Colonic mucosa (tissue), 4 donors: Measurements from ENCODE around the gene SORL1-AS1.

Experiments
- DNase-seq: peaks from one replicate; pipeline ENCODE4 v3.0.0-alpha.2; 2020
- H3K27ac ChIP-seq: fragments of 200-600 bp; one replicate; pipeline ENCODE4 v1.8.0; 2021
- H3K27me3 ChIP-seq: fragments of 200-600 bp; one replicate; pipeline ENCODE4 v1.8.0; 2021
- H3K36me3 ChIP-seq: fragments of 200-600 bp; one replicate; pipeline ENCODE4 v1.8.0; 2021
- H3K4me1 ChIP-seq: fragments of 200-600 bp; one replicate; pipeline ENCODE4 v1.8.0; 2021; ENCODE audit warnings: mild to moderate bottlenecking
- H3K4me3 ChIP-seq: fragments of 200-600 bp; one replicate; pipeline ENCODE4 v1.8.0; 2021
- H3K9ac ChIP-seq, 2 donors: one replicate each; pipeline ENCODE4 v1.7.0; 2013; ENCODE audit warnings: control low read depth in 2 of 2, low read depth in 2 of 2, low read length in 2 of 2
- H3K9me3 ChIP-seq: fragments of 200-600 bp; one replicate; pipeline ENCODE4 v1.8.0; 2021
- CTCF ChIP-seq: fragments of 200-600 bp; IDR thresholded peaks from one replicate; pipeline ENCODE4 v1.8.0; 2022; ENCODE audit warnings: antibody characterized with exemption, mild to moderate bottlenecking
- intact Hi-C: fragments of 100-400 bp; cut with DNase I; formaldehyde crosslinking; loops from one replicate; pipeline ENCODE4 v1.14.1; 2022
- donor health status: healthy.
- donor health status: DM: no; HTN: no; CAD: no.
- donor health status: DM: no; HTN: no; CAD: no.

The SORL1-AS1 gene

DNA sequence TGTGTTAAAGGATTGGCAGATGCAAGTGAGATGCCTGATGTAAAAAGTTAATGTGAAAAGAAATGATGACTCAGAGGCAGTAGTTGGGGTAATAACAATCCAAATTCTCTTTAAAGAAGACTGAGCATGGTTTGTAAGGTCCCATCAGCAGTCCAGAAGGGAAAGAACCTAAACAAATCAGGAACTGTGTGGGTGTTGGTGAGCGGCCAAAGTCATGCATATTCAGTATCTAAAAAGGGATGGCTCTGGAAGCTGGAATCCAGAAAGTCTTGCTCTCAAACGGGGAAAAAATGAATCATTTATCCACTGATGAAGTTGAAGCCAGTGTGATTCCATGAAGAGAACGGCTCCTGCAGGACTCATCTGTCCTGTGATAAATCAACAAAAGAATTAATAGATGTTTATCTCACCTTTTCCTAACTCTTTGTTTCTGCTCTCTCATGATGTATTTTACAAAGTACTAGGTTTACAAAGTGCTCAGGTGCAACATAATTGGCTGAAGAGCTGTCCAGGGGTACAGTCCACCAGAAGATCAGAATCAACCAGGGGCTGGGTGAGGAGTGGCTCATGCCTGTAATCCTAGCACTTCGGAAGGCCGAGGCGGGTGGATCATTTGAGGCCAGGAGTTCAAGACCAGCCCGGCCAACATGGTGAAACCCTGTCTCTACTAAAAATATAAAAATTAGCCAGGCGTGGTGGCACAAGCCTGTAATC, 20.5 kb upstream of the SORL1-AS1 start:
- no peak overlapping the region for H3K27ac ChIP-seq
- no peak overlapping the region for H3K9ac ChIP-seq
- H3K27me3 ChIP-seq = no peaks in the 10 kb centered on the region
- DNase-seq = no peak
- no peak overlapping the region for H3K4me3 ChIP-seq
- no peaks in the 10 kb centered on the region for H3K36me3 ChIP-seq
- no peak for TF ChIP-seq CTCF
- no peaks in the 10 kb centered on the region for H3K9me3 ChIP-seq
- intact Hi-C loops = no loop called here
- no peaks in the 10 kb centered on the region for H3K4me1 ChIP-seq

- Histone ChIP-seq H3K27ac (no peak overlapping the region), H3K4me1 (no peaks in the 10 kb centered on the region), H3K9me3 (no peaks in the 10 kb centered on the region), H3K9ac (no peak overlapping the region), H3K36me3 (no peaks in the 10 kb centered on the region), H3K27me3 (no peaks in the 10 kb centered on the region), H3K4me3 (no peak overlapping the region)
- intact Hi-C loops = no loop called here
- no peak for DNase-seq
- no peak for TF ChIP-seq CTCF
Observed at GRCh38 chr11:121472312-121472711, 19.5 kb upstream of the SORL1-AS1 start.

GRCh38 chr11:121471167-121471566, 18.4 kb upstream of the SORL1-AS1 start:
- no peaks in the 10 kb centered on the region for H3K9me3 ChIP-seq
- DNase-seq = no peak
- H3K27me3 ChIP-seq = no peaks in the 10 kb centered on the region
- H3K4me1 ChIP-seq = no peaks in the 10 kb centered on the region
- intact Hi-C loops = no loop called here
- no peaks in the 10 kb centered on the region for H3K36me3 ChIP-seq
- H3K27ac ChIP-seq = no peak overlapping the region
- no peak overlapping the region for H3K9ac ChIP-seq
- TF ChIP-seq CTCF = no peak
- H3K4me3 ChIP-seq = no peak overlapping the region

DNA sequence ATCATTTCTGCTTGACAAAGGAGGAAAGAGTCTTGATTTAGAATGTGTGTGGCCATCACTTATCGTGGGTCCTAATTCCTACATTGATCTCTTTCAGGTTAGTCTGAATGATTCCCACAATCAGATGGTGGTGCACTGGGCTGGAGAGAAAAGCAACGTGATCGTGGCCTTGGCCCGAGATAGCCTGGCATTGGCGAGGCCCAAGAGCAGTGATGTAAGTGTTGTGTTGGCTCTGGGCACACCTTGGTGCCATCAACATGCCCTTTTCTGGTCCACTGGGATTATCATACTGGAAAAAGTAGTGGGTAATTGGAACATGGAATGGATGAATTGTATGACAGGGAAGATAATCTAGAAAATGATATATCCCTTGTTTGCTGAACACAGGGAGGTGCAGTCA, 17.1 kb upstream of the SORL1-AS1 start:
- H3K4me1 ChIP-seq = no peaks in the 10 kb centered on the region
- no peaks in the 10 kb centered on the region for H3K36me3 ChIP-seq
- no peak for DNase-seq
- no peaks in the 10 kb centered on the region for H3K27me3 ChIP-seq
- no peak overlapping the region for H3K9ac ChIP-seq
- no peaks in the 10 kb centered on the region for H3K9me3 ChIP-seq
- no peak overlapping the region for H3K27ac ChIP-seq
- H3K4me3 ChIP-seq = no peak overlapping the region
- intact Hi-C loops = no loop called here
- TF ChIP-seq CTCF = no peak

- Histone ChIP-seq H3K27me3 (no peaks in the 10 kb centered on the region), H3K9ac (no peak overlapping the region), H3K4me1 (peaks cover 3% of the 10 kb centered on the region), H3K27ac (no peak overlapping the region), H3K4me3 (no peak overlapping the region), H3K9me3 (no peaks in the 10 kb centered on the region), H3K36me3 (no peaks in the 10 kb centered on the region)
- no peak for TF ChIP-seq CTCF
- DNase-seq = no peak
- intact Hi-C loops = no loop called here
Observed at GRCh38 chr11:121467965-121468364, 15.2 kb upstream of the SORL1-AS1 start.
